HepG2 (cell line): ENCODE results near the gene CPNE4. TPM values are rescaled to one million over a fixed set of nuclear protein-coding genes. Genes with fewer than 3 reads are reported as not detected.

ENCODE experiments used
- CCAR2 ChIP-seq: fragments of 200-400 bp; formaldehyde crosslinking; optimal IDR thresholded peaks from 2 replicates; pipeline ENCODE3; 2018; ENCODE audit warnings: low read depth, mild to moderate bottlenecking, low read length, moderate library complexity
- DNMT1 ChIP-seq: sonication (generic); formaldehyde crosslinking; IDR thresholded peaks from 2 replicates; pipeline ENCODE4 v1.5.1; 2020; ENCODE audit warnings: mild to moderate bottlenecking, missing genetic modification reagents
- HIVEP1 ChIP-seq: sonication (generic); formaldehyde crosslinking; IDR thresholded peaks from 2 replicates; pipeline ENCODE4 v1.4.0; 2020; ENCODE audit warnings: mild to moderate bottlenecking, missing genetic modification reagents
- HOXA9 ChIP-seq: sonication (generic); formaldehyde crosslinking; IDR thresholded peaks from 2 replicates; pipeline ENCODE4 v1.8.1; 2022; ENCODE audit warnings: missing genetic modification reagents, mild to moderate bottlenecking, moderate library complexity, borderline replicate concordance
- NCOA5 ChIP-seq: sonication (generic); formaldehyde crosslinking; IDR thresholded peaks from 2 replicates; pipeline ENCODE4 v1.4.0; 2020; ENCODE audit warnings: missing genetic modification reagents
- SP5 ChIP-seq: IDR thresholded peaks from 2 replicates; pipeline ENCODE4 v1.6.1; 2016; ENCODE audit warnings: low read depth, borderline replicate concordance
- XRCC5 ChIP-seq: fragments of 200-400 bp; formaldehyde crosslinking; optimal IDR thresholded peaks from 2 replicates; pipeline ENCODE3; 2017; ENCODE audit warnings: mild to moderate bottlenecking, low read length
- ZBTB21 ChIP-seq: sonication (generic); formaldehyde crosslinking; IDR thresholded peaks from 2 replicates; pipeline ENCODE4 v1.4.0; 2020; ENCODE audit warnings: missing genetic modification reagents
- ZFP37 ChIP-seq: sonication (generic); formaldehyde crosslinking; IDR thresholded peaks from 2 replicates; pipeline ENCODE4 v1.4.0; 2020; ENCODE audit warnings: missing genetic modification reagents, borderline replicate concordance
- ZNF251 ChIP-seq: sonication (generic); formaldehyde crosslinking; IDR thresholded peaks from 2 replicates; pipeline ENCODE4 v1.9.0; 2021; ENCODE audit warnings: mild to moderate bottlenecking, missing genetic modification reagents
- ZNF326 ChIP-seq: sonication (generic); formaldehyde crosslinking; IDR thresholded peaks from 2 replicates; pipeline ENCODE4 v1.4.0; 2020; ENCODE audit warnings: missing genetic modification reagents, borderline replicate concordance
- ZNF709 ChIP-seq: sonication (generic); formaldehyde crosslinking; IDR thresholded peaks from 2 replicates; pipeline ENCODE4 v1.5.0; 2020; ENCODE audit warnings: mild to moderate bottlenecking, missing genetic modification reagents
- ZSCAN29 ChIP-seq: sonication (generic); formaldehyde crosslinking; conservative IDR thresholded peaks from 2 replicates; pipeline ENCODE4 v1.4.0; 2020; ENCODE audit warnings: mild to moderate bottlenecking, missing genetic modification reagents
- polyA plus RNA-seq, 8 experiments: library from polyadenylated mRNA; depleted of rRNA in 3 of 8; stranded (reverse) in 7 of 8; unstranded in 1 of 8; fragments of >200 nt; fragmentation: Illumina TruSeq in 4 of 8; extraction: Trizol in 4 of 8; gene quantifications; 2 replicates each; pipeline versions ENCODE4 v1.2.1 to v1.2.3, GENCODE V29; 2011 to 2016; ENCODE audit warnings: low read depth in 4 of 8, missing spikeins in 1 of 8, mixed read lengths in 1 of 8; ENCODE audit not compliant: insufficient read depth in 1 of 8
- total RNA-seq, 5 experiments: library from RNA; depleted of rRNA; stranded (reverse); fragments of >200 nt; fragmentation: Illumina TruSeq; extraction: Trizol; gene quantifications; 2 replicates each; pipeline ENCODE4 v1.2.3, GENCODE V29; 2016; ENCODE audit warnings: low read depth in 1 of 5
- TF ChIP-seq, protein P1 (sequence below): sonication (generic); formaldehyde crosslinking; IDR thresholded peaks from 2 replicates; pipeline ENCODE4 v1.5.0; 2020; ENCODE audit warnings: missing genetic modification reagents
- TF ChIP-seq, protein P2 (sequence below): sonication (generic); formaldehyde crosslinking; IDR thresholded peaks from 2 replicates; pipeline ENCODE4; 2020; ENCODE audit warnings: missing genetic modification reagents, mild to moderate bottlenecking, borderline replicate concordance
- TF ChIP-seq, protein P3 (sequence below): sonication (generic); formaldehyde crosslinking; IDR thresholded peaks from 2 replicates; pipeline ENCODE4 v1.4.0; 2020; ENCODE audit warnings: mild to moderate bottlenecking, missing genetic modification reagents

The CPNE4 gene
- total and polyA plus RNA-seq, 2 of the 13 experiments (the other 11 are each of a cell fraction or from before 2014, with no cell fraction given): not detected

DNA sequence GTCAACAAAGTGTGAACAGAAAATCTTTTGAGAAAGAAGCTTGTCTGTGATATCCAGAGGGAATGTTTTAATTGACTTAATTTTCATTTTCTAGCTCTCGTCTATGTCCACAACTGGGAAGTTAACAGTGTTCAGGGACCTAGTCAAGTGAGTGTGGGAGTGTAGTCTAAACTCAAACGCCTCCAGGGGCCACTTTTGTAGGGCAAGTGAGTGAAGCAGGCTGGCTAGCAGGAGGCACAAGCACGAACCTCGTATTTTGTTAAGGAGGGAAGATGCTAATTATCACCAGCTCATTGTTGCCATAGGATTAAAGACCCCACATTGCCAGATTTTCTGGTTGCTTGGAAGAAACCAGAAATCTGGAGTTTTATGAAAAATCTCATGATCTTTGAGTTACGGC is 135.8 kb downstream of the CPNE4 start (continued):
- TF ChIP-seq DNMT1 (CRISPR knock-in tag) (no peak), HOXA9 (no peak), SP5 (no peak), HIVEP1 (CRISPR knock-in tag) (no peak), NCOA5 (no peak), ZBTB21 (CRISPR knock-in tag) (no peak), XRCC5 (no peak), ZNF709 (CRISPR knock-in tag) (no peak), ZNF251 (no peak), ZNF326 (CRISPR knock-in tag) (no peak), ZFP37 (no peak), CCAR2 (no peak), ZSCAN29 (CRISPR knock-in tag) (no peak)
- TF ChIP-seq, protein P1, sequence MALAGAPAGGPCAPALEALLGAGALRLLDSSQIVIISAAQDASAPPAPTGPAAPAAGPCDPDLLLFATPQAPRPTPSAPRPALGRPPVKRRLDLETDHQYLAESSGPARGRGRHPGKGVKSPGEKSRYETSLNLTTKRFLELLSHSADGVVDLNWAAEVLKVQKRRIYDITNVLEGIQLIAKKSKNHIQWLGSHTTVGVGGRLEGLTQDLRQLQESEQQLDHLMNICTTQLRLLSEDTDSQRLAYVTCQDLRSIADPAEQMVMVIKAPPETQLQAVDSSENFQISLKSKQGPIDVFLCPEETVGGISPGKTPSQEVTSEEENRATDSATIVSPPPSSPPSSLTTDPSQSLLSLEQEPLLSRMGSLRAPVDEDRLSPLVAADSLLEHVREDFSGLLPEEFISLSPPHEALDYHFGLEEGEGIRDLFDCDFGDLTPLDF (CRISPR knock-in tag): no peak
- TF ChIP-seq, protein P2, sequence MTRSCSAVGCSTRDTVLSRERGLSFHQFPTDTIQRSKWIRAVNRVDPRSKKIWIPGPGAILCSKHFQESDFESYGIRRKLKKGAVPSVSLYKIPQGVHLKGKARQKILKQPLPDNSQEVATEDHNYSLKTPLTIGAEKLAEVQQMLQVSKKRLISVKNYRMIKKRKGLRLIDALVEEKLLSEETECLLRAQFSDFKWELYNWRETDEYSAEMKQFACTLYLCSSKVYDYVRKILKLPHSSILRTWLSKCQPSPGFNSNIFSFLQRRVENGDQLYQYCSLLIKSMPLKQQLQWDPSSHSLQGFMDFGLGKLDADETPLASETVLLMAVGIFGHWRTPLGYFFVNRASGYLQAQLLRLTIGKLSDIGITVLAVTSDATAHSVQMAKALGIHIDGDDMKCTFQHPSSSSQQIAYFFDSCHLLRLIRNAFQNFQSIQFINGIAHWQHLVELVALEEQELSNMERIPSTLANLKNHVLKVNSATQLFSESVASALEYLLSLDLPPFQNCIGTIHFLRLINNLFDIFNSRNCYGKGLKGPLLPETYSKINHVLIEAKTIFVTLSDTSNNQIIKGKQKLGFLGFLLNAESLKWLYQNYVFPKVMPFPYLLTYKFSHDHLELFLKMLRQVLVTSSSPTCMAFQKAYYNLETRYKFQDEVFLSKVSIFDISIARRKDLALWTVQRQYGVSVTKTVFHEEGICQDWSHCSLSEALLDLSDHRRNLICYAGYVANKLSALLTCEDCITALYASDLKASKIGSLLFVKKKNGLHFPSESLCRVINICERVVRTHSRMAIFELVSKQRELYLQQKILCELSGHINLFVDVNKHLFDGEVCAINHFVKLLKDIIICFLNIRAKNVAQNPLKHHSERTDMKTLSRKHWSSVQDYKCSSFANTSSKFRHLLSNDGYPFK (CRISPR knock-in tag): no peak
- TF ChIP-seq, protein P3, sequence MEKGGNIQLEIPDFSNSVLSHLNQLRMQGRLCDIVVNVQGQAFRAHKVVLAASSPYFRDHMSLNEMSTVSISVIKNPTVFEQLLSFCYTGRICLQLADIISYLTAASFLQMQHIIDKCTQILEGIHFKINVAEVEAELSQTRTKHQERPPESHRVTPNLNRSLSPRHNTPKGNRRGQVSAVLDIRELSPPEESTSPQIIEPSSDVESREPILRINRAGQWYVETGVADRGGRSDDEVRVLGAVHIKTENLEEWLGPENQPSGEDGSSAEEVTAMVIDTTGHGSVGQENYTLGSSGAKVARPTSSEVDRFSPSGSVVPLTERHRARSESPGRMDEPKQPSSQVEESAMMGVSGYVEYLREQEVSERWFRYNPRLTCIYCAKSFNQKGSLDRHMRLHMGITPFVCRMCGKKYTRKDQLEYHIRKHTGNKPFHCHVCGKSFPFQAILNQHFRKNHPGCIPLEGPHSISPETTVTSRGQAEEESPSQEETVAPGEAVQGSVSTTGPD (CRISPR knock-in tag): no peak
- TF ChIP-seq, all 625 proteins: peak for 0
